ENCODE results near the gene USH2A.

Gene USH2A

DNA sequence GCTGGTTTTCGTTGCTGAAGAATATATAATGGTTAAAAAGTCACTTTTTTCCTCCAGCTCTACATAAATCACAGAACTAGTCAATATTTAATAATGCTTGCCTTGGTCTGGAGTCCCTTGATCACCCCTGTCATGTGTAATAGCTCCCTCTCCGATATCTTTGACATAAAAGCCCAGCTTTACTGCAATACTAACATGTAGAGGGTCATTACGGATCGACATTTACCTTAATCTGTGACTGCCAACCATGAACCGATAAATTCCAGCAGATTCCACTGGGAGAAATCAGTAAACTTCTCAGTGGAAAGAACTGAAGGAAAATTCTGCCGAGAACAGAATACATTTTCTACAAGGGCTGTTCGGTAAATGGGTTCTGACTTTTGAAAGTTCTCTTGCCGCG is 459.6 kb downstream of the USH2A start:
- DNase-seq, result no peak

DNA sequence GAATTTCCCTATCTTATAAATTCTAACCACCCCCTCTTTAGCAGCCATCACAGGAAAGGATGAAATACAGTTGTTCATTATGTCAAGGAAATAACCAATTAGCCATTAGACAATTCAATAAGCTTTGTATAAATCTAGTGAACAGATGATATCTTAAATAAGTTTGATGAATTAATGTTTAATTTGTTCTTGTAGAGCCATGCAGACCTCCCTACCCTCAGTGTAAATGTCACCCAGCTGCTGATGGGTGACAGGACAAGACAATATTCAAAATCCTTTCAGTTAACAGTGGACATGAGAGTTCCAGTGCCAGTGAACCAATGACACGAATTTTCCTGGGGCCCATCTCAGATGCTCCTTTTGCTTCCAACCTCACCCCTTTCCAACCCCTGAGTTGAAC is 460.2 kb downstream of the USH2A start:
- no peak for DNase-seq

DNA sequence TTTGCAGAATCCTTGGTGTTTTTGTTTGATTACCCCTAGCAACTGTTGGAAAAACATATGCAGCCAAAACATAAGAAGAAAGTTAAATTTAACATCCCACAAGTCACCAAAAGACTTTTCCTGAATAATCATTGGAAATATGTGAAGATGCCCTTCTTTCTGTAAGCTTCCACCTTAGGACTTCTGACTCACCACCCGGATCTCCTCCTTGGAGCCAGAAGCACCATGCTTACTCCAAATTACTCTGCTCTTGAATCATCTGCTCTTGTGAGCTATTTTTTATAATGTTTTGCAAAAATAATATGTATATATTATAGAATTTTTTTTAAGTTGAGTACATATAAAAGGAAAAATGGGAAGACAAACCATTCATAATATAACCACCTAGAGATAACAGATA is 464.4 kb downstream of the USH2A start:
- no peak for DNase-seq

DNA sequence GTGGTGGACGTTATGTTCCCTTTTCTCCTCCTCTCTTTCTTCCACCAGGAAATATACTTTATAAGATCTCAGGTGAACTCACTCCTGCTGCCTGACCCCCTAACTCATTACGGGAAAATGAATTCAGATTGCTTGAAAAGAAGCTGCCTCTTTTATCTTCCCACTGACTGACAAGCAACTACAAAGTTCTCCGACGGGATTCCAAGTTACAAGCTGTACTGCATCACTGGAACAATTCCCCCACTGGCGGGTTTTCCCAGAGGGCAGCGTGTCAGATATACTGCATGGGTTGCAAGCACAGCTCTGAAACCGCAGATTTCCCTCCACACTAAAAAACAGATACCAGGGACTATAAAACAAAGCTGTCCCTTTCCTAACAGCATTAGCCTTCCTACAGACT is 465.6 kb downstream of the USH2A start:
- no peak for DNase-seq

DNA sequence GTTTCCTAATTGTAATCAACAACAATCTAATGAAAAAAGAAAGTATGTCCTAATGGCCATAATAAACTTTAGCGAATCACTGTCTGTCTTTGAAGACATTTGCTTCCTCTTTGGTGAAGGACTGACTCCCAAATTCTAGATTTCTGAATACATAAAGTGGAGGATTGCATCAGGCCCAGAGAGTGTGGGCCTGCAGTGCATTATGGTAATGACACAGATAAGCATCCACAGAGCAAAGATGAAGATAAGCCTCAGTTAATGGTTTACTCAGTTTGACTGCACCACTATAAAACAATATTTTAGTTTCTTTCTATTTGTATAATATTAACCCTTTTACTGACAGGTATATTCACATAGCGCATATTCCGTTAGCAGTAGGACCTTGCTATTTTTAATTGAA is 490.7 kb downstream of the USH2A start:
- DNase-seq, result no peak

DNA sequence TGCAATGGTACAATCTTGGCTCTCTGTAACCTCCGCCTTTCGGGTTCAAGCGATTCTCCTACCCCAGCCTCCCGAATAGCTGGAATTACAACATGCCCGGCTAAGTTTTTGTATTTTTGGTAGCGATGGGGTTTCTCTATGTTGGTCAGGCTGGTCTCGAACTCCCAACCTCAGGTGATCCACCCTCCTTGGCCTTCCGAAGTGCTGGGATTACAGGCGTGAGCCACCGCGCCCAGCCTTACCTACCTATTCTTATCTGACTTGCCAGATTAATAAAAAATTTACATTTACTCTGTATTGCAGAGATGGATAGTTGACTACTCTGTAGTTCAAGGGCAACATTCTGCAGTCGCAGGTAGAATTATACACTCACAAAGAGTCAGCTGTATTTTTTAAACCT is 496.6 kb downstream of the USH2A start:
- no peak for DNase-seq

DNA sequence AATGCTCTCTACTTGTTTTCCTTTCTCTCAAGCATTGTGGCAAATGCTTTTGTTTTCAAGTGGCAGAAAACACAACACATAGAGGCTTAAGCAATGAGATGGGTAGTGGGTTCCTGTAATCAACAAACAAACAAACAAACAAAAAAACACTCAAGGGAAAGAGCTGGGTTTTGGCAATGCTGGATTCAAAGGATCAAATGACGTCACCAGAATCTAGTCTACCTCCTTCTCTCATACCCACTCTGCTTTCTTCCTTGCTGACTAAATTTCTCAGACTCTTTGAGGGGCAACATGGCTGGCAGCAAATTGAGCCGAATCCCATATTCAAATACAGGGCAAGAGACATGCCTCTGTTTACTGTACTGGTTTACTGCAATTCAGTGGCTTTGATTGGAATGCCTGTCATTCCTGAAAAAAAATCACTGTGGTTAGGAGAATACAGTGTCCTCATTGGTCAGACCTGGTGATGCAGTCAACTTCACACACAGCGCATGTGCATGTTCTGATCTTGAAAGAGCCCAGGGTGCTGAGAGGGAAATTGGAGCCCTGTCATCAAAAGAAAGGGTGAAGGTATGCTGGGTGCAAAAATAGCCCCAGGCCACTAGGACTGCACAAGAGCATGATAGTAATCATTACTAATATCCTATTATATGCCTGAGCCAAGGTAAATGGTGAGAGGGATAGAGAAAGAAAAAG is 500.0 kb downstream of the USH2A start:
- no peak for DNase-seq

DNA sequence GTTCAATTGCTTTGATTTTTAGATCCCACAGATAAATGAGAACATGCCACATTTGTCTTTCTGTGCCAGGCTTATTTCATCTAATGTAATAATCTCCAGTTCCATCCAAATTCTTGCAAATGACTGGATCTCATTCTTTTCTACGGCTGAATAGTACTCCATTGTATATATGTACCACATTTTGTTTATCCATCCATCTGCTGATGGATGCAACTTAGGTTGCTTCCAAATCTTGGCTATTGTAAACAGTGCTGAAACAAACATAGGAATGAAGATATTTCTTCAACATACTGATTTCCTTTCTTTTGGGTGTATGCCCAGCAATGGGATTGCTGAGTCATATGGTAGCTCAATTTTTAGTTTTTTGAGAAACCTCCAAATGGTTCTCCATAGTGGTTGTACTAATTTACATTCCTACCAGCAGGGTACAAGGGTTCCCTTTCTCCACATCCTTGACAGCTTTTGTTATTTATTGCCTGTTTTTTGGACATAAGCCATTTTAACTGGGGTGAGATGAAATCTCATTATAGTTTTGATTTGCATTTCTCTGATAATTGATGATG is 511.8 kb downstream of the USH2A start:
- no peak for DNase-seq

DNA sequence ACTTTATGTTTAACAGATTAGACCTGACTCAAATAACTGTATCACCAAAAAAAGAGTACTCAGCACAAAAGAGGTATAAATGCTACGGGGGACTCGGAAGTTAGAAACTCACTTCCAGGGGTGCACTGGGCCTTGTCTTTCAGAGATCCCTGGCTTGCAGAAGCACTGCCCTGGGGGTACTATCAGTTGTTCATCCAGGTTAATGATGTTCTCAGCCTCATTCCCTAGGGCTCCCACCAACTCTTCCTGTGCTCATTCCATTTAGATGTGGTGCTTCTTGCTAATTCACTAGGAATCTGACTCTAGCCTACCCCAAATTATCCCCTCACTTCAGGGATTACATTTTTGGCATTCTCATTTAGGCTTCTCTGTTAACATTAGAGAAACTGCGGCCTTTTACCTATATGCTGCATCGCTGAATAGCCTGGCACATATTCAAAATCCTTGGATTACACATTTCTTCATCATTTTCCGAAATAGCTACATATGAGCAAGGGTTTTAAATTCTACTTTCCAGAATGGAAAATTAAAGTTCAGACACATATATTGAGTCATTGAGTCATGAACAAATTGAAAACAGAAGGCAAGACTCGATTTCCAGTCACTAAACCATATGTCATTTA is 517.6 kb downstream of the USH2A start:
- no peak for DNase-seq

DNA sequence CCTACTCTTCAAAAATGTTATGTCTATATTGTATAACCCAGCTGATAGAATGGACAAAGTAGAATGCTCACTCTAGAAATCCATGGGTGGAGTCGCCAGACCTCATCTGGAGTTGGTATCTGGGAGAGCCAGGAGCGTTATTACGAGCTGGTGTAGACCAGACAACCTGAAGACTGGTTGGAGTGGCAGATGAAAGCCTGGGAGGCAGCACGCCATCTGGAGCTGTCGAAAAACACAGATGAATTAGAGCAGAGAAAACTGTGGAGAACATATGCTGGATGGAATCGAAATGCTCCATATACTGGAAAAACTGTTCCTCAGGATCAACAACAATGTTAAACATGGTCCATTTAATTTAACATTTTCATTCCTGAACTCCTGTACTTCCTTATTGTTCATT is 522.6 kb downstream of the USH2A start:
- DNase-seq, result no peak

DNA sequence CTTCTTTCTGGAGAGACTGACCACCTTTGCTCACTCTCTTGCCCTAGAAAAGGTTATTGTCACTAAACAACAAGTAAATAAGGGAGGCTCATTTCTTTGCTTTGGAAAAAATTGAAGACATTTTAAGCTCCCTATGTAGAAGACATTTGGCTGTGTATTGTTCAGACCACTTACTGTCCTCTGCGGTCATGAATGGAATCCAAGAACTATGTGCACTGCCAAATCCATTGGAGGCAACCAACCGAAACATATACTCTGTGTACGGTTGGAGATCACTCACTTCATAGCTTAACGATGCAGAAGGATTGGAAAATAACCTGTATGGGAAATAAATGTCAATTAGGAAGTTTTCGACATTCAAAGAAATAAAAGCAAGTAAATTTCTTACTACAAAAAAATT is 523.3 kb downstream of the USH2A start:
- no peak for DNase-seq

DNA sequence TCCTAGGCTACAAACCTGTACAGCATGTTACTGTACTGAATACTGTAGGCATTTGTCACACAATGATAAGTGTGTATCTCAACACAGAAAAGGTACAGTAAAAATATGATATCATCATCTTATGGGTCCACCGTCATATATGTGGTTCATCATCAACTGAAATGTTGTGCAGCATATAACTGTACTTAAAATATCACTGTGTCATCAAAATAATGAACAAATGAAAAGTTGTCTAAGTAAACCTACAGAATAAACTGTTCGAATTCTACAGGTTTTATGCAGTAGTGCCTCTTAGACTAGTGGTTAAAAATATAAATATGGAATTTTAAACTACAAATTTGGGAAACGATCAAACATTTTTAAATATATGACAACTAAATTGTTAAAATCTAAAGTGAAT is 527.4 kb downstream of the USH2A start:
- DNase-seq, result no peak

DNA sequence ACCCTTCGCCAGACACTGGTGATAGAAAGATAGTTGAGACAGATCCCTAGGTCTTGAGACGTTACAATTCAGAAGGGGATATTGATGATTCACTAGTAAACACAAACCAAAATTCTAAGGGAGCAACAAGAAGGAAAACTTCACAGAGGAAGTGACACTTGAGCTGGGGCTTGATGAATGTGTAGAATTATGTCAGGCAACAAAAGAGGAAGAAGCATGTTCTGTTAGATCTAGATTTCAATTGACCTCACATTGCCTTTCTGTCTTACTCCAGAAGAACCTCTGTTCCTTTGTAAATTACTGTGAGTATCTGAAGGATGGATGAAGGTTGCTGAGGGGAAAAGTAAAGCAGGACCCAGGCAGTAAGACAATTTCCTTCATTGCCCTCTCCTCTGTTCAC is 528.0 kb downstream of the USH2A start:
- DNase-seq, result no peak

DNA sequence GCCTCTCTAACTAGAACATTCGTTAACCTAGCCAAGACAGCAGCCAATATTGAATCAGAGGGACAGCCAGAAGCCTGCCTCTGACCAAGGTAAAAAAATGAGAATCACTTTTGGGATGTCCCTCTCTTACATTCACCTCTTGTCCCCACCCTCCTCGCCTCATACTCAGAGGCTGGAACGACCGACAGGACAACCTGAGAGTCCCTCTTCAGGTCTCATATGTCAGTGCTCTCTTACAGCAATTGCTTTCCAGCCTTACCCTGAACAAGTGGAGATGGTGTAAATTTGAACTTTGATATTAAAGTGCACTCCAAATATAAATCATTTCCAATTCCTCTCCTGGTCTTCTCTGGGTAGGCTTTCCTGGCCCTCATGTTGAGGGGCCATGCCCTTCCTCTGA is 528.6 kb downstream of the USH2A start:
- DNase-seq, result no peak

DNA sequence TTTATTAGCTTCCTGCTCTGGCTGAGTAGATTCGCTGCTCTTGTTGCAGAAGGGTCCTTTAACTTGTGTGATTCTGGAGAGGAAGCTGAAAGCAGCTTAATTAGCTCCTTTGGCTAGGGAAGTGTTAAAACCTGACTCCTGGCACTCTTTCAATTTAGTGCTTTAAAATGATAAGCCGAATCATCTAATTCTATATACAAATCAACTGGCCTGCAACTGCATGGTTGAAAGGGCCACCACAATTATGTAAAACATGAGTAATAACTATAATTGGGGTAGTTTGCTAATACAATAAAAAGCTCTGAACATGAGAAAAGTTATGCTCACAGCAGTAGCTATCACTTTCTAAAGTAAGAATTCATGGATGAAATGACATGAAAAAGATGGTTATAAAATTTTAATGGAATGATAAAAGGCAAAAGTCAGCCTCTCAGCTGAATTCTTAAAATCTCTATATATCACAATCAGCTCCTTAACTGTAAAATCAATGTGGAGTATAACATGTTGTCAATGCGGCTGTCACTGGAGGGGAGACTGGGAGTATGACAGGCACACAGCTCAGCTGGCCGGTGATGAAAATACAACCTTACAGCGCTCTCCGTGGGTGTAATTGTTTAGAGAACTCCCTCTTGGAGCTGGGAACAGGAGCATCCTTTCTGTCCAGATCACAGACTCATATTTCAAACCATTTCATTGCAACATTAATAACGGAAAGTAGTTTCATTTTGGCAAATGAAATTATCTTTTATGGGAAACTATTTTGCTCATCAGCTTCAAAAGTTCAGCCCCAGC is 531.8 kb downstream of the USH2A start:
- DNase-seq, result no peak

DNA sequence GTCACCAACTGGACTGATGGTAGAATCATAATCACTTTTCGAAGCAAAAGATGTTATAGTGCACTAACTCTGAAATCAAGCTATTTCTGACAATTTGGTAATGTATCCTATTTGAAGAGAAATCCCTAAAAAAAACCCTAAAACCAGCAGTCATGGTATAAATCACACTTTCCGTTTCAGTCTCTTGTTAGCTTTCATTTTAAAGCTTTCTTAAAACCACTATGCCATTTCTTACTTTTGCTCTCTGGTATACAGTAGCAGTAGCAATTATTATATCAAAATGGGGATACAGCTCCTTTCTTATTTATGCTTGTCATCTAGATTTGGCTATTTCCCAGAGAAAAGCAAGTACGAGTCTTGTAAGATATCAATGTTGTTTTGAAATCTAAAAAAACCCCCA is 532.8 kb downstream of the USH2A start:
- no peak for DNase-seq

DNA sequence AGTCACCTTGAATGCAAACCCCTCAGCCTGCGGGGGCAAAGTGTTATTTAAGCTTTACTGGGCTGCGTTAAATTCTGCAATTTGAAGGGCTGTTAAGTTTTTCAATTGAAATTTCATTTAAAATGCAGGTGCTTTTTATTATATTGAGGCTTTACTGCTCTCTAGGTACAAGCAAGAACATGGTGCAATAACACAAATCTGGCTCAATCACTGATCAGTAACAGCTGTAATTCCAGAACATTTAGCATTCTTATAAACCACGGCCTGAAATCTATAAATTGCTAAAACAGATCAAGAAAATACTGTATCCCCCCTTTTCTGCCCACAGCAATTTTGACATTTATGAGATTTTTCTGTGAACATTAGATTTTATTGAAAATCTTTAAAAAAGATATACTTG is 533.4 kb downstream of the USH2A start:
- DNase-seq, result no peak

DNA sequence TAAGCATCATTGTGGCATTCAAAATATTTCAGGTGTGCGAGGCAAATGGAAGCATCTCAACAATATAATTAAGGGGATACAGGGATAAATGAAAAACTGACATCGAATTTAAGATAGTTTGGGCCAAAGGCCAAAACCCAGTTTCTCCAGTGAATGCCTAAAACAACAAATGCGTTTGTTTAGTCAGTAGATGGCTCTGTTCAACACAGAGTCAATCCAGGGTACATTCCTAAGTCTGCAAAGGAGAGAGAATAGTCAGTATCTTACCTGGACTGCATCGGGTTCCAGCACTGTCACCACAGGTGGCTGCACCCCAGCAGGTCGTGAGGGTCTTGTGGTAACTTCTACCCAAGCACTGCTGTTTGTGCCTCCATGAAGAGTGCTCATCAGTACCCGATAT is 535.1 kb downstream of the USH2A start:
- DNase-seq, result no peak

DNA sequence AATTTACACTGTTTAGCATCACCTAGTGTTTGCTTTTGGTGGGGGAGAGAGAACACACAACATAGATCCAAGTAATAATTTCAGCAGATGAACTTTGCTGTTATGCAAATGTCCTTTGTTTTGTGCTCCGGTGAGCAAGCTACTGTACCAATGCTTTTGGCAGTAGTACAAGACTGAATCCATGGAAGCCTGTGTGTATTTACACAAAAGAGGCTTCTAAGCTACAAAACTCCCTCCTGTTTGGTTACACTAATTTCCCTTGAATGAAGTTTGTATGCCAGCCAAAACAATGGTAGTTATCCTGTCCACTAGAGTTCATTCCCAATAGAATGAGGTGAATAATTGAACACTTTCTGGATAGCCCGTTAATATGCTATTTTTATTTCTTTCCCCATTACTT is 535.6 kb downstream of the USH2A start:
- DNase-seq, result no peak

DNA sequence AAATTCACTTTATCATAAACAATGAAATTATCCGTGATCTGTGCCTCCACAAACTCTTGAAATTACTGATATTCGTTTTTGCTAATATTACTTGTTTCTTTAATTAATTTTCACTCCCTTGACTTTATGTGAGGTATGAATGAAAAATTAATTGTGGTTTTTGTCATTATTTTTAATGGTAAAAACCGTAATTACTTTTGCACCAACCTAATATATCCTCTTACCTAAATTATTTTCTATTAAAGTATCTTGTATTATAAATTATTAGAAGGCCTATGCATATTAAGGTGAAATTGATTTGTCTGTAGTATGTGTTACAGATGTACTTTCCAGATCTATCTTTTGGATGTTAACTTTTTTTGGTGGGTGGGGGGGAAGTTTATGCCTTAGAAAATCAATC is 540.2 kb downstream of the USH2A start:
- DNase-seq, result no peak

DNA sequence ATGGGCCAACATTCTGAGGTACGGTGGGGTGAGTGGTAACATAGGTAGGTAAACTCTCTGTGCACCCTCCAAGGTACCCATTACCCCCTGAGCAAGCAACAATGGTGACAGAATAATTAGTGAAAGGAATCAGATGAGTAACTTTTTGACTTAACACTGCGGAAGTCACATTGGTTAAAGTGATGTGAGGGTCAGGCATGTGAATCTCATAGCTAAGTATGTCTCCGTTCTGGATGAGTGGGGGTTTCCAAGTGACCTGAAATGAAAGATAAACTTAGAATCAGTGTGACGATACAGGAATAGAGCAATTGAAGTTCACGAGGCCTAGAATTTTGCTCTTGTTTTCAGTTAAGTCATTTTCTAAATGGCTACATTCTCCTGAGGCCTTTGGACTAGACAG is 544.4 kb downstream of the USH2A start:
- no peak for DNase-seq

DNA sequence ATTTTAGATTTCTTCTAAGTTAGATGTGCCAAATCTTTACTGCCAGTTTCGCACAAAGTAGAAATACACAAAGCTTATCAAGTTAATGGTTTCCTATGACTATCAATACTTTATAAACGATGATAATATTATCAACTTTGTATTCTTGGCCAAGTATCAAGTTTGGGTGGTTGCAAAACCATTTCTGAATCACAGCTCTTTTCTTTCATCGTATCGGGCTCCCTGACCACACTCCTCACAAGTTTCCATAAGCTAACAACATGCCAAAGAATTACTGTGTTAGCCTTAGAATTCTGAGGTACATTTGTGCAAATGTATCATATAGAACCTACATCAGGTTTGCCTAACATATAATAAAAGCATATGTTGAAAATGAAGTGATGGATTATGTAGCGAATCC is 545.1 kb downstream of the USH2A start:
- no peak for DNase-seq

DNA sequence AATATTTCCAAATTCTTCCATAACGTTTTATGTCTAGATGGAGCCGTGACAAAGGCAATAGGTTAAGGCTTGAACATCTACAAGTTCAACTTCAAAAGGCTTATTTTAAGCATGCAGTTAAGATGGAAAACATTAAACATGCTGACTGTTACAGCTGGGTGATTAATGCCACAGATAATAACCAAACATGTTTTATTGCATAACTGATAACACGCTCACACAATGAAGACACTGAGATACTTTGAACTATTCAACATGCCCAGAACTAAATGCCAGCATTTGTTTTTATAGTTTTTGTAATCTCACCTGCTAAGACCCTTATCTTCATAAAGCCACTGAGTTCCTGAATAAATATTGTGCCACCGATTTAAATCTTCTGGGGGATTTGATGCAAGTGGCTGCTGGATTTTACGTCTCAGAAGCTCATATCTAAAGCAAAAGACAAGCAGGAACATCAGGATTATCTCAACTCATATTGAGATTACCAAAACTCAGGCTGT is 545.7 kb downstream of the USH2A start:
- DNase-seq, result no peak

Data from hypothalamus (tissue), 51 donors.